ENCODE measurements around the gene IQUB. TPM values are rescaled to one million over a fixed set of nuclear protein-coding genes. Genes with fewer than 3 reads are reported as not detected.
"Not testable (repeated sequence)": the region's sequence is repeated elsewhere in the genome, so short reads cannot be mapped to it uniquely, and the experiment has no call there.

IQUB gene
- total RNA-seq, 2 experiments from 2014 or later: 0.05 TPM; not detected in 1

DNA sequence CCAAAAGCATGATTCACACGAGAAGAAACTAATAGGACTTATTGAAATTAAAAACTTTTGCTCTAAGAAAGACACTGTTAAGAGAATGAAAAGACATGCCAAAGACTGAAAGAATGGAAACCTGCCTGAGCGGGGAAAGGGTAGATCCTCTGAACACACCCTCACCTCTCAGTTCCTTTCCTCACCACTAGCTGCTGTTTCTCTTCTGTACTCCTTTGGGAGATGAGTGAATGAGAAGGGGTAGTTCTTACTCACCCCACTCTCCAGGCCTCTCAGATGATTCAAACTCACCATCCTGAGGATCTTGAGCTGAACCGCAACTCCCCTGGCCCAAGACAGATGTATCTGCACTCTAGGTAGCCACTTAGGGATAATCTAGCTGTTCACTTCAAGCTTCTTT lies 41.9 kb downstream of the IQUB start:
- peaks cover 2% of the 10 kb centered on the region for H3K9me3 Mint-ChIP-seq (ENCODE audit: low read depth)
- no peaks in the 10 kb centered on the region for H3K36me3 Mint-ChIP-seq (ENCODE audit: low read depth)
- H3K4me3 Mint-ChIP-seq: no peak overlapping the region
- ChIA-PET CTCF (interaction anchor here (1.1 to 1.4 kb wide), 2 partner anchors 10 to 199 kb away, joined by 3 to 5 read pairs; no protein-coding TSS in a partner anchor), POLR2A (no interaction called here)
- H3K4me1 Mint-ChIP-seq: no peaks in the 10 kb centered on the region
- ATAC-seq: peak; percentile 74
- H3K27ac Mint-ChIP-seq: no peak overlapping the region
- DNase-seq: no peak
- intact Hi-C loops (cut with DNase I, micrococcal nuclease): loop anchor here (5.0 to 10.0 kb wide), 2 partner anchors 132 to 210 kb away; no protein-coding TSS in a partner anchor
- peaks cover 4% of the 10 kb centered on the region for H3K27me3 Mint-ChIP-seq

DNA sequence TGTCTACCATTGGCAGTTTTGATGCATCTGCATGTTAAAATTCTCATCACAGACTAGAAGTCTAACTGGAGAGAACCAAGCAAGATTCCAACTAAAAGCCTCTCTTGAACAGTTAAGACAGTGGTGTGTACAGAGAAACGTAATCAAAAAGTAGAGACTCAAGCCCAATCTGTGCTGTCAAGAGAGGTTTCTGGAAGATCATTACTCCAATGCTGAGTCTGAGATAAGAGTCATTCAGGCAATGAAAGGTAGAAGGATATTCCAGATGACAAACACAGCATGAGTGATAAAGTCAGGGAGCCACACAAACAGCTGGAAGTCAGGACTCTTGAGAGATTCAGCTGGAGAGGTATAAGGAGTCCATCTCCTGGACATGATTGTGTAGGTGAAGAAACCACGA lies 48.7 kb downstream of the IQUB start:
- intact Hi-C loops (cut with DNase I, micrococcal nuclease): no loop called here
- Mint-ChIP-seq H3K27me3 (peaks cover 9% of the 10 kb centered on the region), H3K4me3 (no peak overlapping the region), H3K9me3 (ENCODE audit: low read depth) (peaks cover 2% of the 10 kb centered on the region), H3K27ac (no peak overlapping the region), H3K4me1 (no peaks in the 10 kb centered on the region), H3K36me3 (ENCODE audit: low read depth) (no peaks in the 10 kb centered on the region)
- DNase-seq: no peak
- POLR2A ChIA-PET: no interaction called here
- CTCF ChIA-PET: no interaction called here
- no peak for ATAC-seq

DNA sequence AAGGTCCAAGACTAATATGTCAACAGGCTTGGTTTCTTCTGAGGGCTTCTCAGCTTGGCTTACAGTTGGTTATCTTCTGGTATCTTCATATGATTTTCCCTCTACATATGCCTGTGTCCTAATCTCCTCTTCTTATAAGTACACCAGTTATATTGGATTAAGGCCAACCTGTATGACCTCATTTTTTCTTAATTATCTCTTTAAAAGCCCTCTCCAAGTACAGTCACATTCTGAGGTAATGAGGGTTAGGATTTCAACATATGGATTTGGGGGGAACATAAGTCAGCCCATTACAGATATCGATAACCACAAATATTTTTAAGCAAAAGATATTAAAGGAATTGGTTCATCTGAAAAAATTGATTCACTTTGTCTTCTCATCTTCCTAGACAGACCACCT lies 49.2 kb downstream of the IQUB start:
- Mint-ChIP-seq H3K27ac (no peak overlapping the region), H3K4me3 (no peak overlapping the region), H3K27me3 (peaks cover 11% of the 10 kb centered on the region), H3K9me3 (ENCODE audit: low read depth) (peaks cover 2% of the 10 kb centered on the region), H3K4me1 (no peaks in the 10 kb centered on the region), H3K36me3 (ENCODE audit: low read depth) (no peaks in the 10 kb centered on the region)
- ATAC-seq: no peak
- CTCF ChIA-PET: interaction anchor here (1.0 to 2.5 kb wide), 2 partner anchors 9 kb away, joined by 3 to 7 read pairs; no protein-coding TSS in a partner anchor
- POLR2A ChIA-PET: no interaction called here
- DNase-seq: no peak
- intact Hi-C loops (cut with DNase I, micrococcal nuclease): no loop called here

DNA sequence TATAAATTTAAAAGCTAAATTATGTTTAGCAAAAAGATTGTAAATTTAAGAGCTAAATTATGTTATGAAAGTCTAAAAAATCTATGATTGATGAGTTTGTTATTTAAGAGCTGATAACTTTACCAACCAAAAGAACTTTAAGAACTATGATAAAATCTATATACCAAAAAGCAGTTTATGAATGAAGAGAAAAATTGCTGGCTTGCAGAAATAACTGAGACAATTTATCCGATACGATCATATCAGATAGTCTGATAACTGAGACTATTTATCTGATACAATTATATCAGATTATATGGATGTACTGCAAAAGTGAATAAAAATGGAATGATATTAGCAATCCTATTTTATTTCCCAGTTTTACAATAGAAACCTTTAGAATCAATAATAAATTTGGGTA lies 50.2 kb downstream of the IQUB start:
- CTCF ChIA-PET: interaction anchor here (0.6 to 2.5 kb wide), 4 partner anchors 8 to 208 kb away, joined by 3 to 7 read pairs (median 3); no protein-coding TSS in a partner anchor
- POLR2A ChIA-PET: no interaction called here
- DNase-seq (no peak), ATAC-seq (no peak)
- intact Hi-C loops (cut with DNase I, micrococcal nuclease): no loop called here
- Mint-ChIP-seq H3K27ac (no peak overlapping the region), H3K4me3 (no peak overlapping the region), H3K27me3 (peaks cover 11% of the 10 kb centered on the region), H3K4me1 (no peaks in the 10 kb centered on the region), H3K36me3 (ENCODE audit: low read depth) (no peaks in the 10 kb centered on the region), H3K9me3 (ENCODE audit: low read depth) (no peaks in the 10 kb centered on the region)

DNA sequence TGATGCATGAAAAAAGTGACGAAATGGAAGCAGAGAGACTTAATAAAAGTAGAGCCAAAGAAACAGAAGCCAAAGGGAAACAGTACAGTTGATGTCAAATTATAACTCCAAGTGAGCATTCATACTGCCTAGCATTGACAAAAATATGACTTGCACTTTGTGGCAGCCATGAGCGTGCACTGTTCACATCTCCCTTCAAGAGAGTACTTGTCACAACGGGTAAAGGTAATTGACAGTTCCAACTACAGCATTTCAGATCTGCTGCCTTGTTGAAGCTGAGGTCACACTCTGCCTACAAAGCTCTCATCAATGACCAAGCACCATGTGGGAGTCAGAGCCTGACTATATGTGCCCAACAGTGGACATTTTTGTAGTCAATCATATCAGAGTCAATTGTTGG lies 54.3 kb downstream of the IQUB start:
- ATAC-seq (no peak), DNase-seq (no peak)
- peaks cover 18% of the 10 kb centered on the region for H3K27me3 Mint-ChIP-seq
- no peaks in the 10 kb centered on the region for H3K4me1 Mint-ChIP-seq
- H3K9me3 Mint-ChIP-seq (ENCODE audit: low read depth): no peaks in the 10 kb centered on the region
- intact Hi-C loops (cut with DNase I, micrococcal nuclease): no loop called here
- no peaks in the 10 kb centered on the region for H3K36me3 Mint-ChIP-seq (ENCODE audit: low read depth)
- H3K4me3 Mint-ChIP-seq: no peak overlapping the region
- no peak overlapping the region for H3K27ac Mint-ChIP-seq
- ChIA-PET CTCF (interaction anchor here (1.6 kb wide), 1 partner anchor 14 kb away, joined by 6 read pairs; no protein-coding TSS in a partner anchor), POLR2A (no interaction called here)

DNA sequence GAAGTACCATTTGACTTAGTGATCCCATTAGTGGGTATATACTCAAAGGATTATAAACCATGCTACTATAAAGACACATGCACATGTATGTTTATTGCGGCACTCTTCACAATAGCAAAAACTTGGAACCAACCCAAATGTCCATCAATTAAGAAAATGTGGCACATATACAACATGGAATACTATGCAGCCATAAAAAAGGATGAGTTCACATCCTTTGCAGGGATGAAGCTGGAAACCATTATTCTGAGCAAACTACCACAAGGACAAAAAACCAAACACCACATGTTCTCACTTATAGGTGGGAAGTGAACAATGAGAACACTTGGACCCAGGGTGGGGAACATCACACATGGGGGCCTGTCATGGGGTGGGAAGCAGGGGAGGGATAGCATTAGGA lies 56.3 kb downstream of the IQUB start:
- H3K27me3 Mint-ChIP-seq: peaks cover 16% of the 10 kb centered on the region
- H3K9me3 Mint-ChIP-seq (ENCODE audit: low read depth); ATAC-seq; H3K36me3 Mint-ChIP-seq (ENCODE audit: low read depth); CTCF ChIA-PET; H3K4me1 Mint-ChIP-seq; POLR2A ChIA-PET; H3K27ac Mint-ChIP-seq; intact Hi-C loops (cut with DNase I, micrococcal nuclease); DNase-seq; H3K4me3 Mint-ChIP-seq: not testable (repeated sequence)

DNA sequence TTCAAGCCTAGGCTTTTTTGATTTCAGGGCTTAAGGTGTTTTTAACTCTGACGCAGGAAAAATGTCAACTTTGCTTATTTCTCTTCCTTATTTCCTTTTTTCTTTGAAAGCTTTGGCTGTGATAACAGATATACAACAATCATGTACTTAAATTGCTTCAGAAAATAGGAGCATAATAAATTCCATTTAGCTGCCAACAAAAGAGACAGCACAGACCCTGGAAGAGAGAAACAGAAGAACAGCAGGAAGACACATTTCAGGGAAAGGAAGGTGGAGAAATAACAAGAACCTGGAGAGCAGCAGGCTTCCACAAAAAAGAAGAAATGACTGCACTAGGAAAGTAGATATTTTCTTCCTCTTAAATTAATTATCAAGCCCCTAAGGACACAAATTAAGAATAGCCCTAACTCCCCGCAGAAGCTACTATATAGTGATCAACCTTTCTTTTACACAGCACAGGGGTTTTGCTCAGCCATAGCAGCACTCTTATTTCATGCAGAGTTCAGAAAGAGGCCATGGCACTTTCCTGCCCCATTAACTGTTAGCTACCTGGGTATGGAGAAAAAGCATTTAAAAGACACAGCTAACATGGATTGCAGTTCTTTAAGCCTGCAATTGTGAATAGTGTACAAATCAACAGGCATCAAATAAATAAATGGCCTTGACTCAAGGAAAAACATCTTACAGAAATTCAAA lies 61.5 kb downstream of the IQUB start:
- ATAC-seq (no peak), DNase-seq (no peak)
- intact Hi-C loops (cut with DNase I, micrococcal nuclease): no loop called here
- H3K4me1 Mint-ChIP-seq: no peaks in the 10 kb centered on the region
- no peaks in the 10 kb centered on the region for H3K36me3 Mint-ChIP-seq (ENCODE audit: low read depth)
- H3K27me3 Mint-ChIP-seq: peaks cover 8% of the 10 kb centered on the region
- H3K9me3 Mint-ChIP-seq (ENCODE audit: low read depth): no peaks in the 10 kb centered on the region
- ChIA-PET CTCF (no interaction called here), POLR2A (no interaction called here)
- no peak overlapping the region for H3K4me3 Mint-ChIP-seq
- H3K27ac Mint-ChIP-seq: no peak overlapping the region

DNA sequence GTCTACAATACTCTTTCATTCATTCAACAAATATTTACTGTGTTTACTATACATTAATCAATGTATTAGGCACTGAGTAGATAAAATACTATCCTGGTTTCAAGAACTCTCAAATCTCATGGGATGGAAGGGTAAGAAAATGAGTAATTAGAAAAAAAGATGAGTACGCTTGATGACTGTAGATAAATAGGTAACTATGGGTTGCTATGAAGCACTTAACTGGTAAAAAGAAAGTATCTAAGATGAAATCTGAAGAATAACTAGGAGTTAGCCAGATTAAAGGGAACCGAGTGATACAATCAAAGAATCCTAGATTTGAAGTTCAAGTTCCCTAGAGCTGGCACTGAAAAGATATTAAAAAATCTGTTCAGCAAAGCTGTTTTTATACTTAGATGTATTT lies 62.1 kb downstream of the IQUB start:
- DNase-seq (no peak), ATAC-seq (no peak)
- peaks cover 5% of the 10 kb centered on the region for H3K27me3 Mint-ChIP-seq
- H3K4me1 Mint-ChIP-seq: no peaks in the 10 kb centered on the region
- ChIA-PET POLR2A (no interaction called here), CTCF (no interaction called here)
- H3K9me3 Mint-ChIP-seq (ENCODE audit: low read depth): no peaks in the 10 kb centered on the region
- H3K36me3 Mint-ChIP-seq (ENCODE audit: low read depth): no peaks in the 10 kb centered on the region
- intact Hi-C loops (cut with DNase I, micrococcal nuclease): no loop called here
- no peak overlapping the region for H3K27ac Mint-ChIP-seq
- no peak overlapping the region for H3K4me3 Mint-ChIP-seq

DNA sequence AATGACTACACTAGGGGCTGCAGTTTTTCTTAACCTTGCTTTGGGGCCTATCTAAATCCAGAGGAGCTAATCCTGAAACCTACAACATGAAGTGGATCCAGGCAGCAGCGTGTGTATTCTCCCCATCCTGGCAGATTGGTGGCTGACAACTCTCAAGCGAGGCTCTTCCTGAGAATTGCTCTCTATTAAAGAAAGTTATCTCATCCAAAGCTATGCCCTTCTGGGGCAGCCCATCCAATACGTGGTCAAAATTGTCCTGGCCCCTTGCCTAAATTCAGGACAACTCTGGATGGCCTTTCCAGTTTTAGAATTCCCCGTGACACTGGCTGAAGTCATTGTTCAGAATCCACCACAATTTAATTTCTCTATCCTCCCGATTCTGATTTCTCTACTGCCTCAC lies 66.1 kb downstream of the IQUB start:
- Mint-ChIP-seq H3K27me3 (no peaks in the 10 kb centered on the region), H3K4me1 (no peaks in the 10 kb centered on the region), H3K9me3 (ENCODE audit: low read depth) (no peaks in the 10 kb centered on the region), H3K36me3 (ENCODE audit: low read depth) (no peaks in the 10 kb centered on the region), H3K27ac (no peak overlapping the region), H3K4me3 (no peak overlapping the region)
- no peak for DNase-seq
- intact Hi-C loops (cut with DNase I, micrococcal nuclease): no loop called here
- ChIA-PET POLR2A (no interaction called here), CTCF (interaction anchor here (1.1 kb wide), 1 partner anchor 10 kb away, joined by 3 read pairs; no protein-coding TSS in a partner anchor)
- no peak for ATAC-seq

DNA sequence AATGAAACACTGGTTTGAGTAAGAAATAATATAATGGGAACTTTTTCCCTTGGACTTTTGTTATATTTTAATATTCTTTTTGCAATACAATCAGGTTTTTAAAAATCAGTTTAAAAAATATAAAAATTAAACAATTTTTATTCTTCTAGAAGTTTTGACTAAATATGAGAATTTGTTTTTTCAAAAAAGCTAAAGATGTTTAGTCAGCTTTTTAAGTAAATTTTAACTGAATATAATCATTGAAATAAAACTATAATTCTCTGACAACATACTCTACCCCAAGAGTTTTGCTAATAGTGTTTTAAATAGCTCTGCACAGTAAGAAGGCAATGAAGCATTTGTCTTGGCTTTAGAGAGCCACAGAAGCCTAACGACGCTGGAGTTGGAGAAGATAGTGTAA lies 70.5 kb downstream of the IQUB start:
- ChIA-PET CTCF (no interaction called here), POLR2A (no interaction called here)
- Mint-ChIP-seq H3K27me3 (peaks cover 2% of the 10 kb centered on the region), H3K9me3 (ENCODE audit: low read depth) (no peaks in the 10 kb centered on the region), H3K4me1 (no peaks in the 10 kb centered on the region), H3K4me3 (no peak overlapping the region), H3K27ac (no peak overlapping the region), H3K36me3 (ENCODE audit: low read depth) (no peaks in the 10 kb centered on the region)
- intact Hi-C loops (cut with DNase I, micrococcal nuclease): no loop called here
- ATAC-seq: no peak
- DNase-seq: no peak

DNA sequence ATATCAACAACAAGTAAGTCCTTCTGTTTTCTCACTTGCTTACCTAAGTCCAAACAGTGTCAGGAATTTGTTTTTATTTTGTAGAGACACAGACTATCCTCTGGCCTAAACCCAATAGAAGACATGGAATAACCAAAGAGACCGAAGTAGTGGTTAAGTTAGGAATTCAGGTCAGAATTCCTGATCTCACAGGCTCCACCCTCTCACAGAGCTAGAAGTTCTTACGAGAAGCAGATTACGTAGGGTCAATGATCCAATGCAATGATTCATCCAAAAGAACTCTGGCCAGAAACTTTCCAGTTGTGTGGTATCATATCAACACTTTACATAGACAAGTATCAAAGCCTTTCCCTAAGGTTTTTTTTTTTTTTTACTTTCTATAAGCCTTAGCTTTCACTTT lies 73.8 kb downstream of the IQUB start:
- CTCF ChIA-PET: interaction anchor here (0.9 kb wide), 1 partner anchor 9 kb away, joined by 3 read pairs; no protein-coding TSS in a partner anchor

DNA sequence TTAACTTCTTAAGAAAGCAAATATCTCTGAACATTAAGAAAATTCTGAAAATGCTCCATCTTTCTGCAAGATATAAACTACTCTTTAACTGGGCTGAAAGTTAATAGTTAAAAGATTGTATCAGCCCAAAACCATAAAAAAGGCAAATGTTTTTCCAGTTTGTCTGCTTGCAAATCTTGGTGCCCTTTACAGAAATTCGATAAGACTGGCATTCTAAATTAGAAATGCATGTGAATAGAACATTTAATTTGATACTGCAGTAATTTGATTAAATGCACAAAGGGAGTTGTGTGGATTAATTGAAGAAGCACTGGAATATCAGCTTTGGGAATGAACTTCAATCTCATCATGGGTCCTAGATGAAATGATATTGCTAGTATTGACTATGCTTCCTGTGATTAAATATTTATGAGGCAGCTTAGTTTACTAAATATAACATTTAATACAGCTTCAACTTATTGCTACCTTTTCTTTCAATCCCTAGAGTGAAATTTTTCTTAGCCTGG lies 78.4 kb downstream of the IQUB start:
- POLR2A ChIA-PET: interaction anchor here (0.6 kb wide), 1 partner anchor 40 kb away, joined by 4 read pairs; no protein-coding TSS in a partner anchor
- peaks cover 6% of the 10 kb centered on the region for H3K9me3 Mint-ChIP-seq (ENCODE audit: low read depth)
- no peak overlapping the region for H3K27ac Mint-ChIP-seq
- H3K27me3 Mint-ChIP-seq: peaks cover 5% of the 10 kb centered on the region
- DNase-seq (no peak), ATAC-seq (no peak)
- no peaks in the 10 kb centered on the region for H3K4me1 Mint-ChIP-seq
- intact Hi-C loops (cut with DNase I, micrococcal nuclease): no loop called here
- H3K36me3 Mint-ChIP-seq (ENCODE audit: low read depth): no peaks in the 10 kb centered on the region
- CTCF ChIA-PET: no interaction called here
- no peak overlapping the region for H3K4me3 Mint-ChIP-seq

More for the DNA sequence above, 73.8 kb downstream of the IQUB start:
- Mint-ChIP-seq H3K9me3 (ENCODE audit: low read depth) (no peaks in the 10 kb centered on the region), H3K4me3 (no peak overlapping the region), H3K27ac (no peak overlapping the region), H3K36me3 (ENCODE audit: low read depth) (no peaks in the 10 kb centered on the region), H3K27me3 (peaks cover 4% of the 10 kb centered on the region), H3K4me1 (no peaks in the 10 kb centered on the region)
- POLR2A ChIA-PET: no interaction called here
- DNase-seq (no peak), ATAC-seq (no peak)
- intact Hi-C loops (cut with DNase I, micrococcal nuclease): no loop called here

All from activated CD4-positive, alpha-beta T cell treated with anti-CD3 and anti-CD28 coated beads for 36 hours (primary cell).